GM19372 (cell line): Measurements from ENCODE around the gene PDE6C.

Source experiments
- ATAC-seq: cut with Tn5 transposase; IDR thresholded peaks from one replicate; pipeline ENCODE4 v1.9.1; 2021; ENCODE audit warnings: mild to moderate bottlenecking, low read depth, moderate library complexity; ENCODE audit not compliant: unreplicated experiment

PDE6C gene

DNA sequence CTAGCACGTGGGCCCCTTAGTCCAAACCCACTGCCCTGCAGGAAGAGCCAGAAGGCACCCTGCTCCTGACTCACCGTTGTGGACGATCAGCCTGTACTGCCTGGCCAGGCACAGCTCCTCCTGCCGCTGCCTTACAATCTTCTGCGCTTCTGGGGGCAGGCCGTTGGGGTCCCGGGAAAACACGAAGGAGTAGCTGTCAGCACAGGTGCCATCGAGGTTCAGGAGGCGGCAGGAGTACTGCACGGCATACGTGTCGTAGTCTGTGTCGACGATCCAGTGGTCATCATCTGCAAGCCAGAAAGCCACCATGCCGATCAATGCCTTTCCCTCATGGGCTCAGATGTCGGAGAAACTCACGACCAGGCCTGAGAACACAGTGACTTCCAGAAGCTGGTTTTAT, 18.6 kb upstream of the PDE6C start:
- ATAC-seq, result no peak

DNA sequence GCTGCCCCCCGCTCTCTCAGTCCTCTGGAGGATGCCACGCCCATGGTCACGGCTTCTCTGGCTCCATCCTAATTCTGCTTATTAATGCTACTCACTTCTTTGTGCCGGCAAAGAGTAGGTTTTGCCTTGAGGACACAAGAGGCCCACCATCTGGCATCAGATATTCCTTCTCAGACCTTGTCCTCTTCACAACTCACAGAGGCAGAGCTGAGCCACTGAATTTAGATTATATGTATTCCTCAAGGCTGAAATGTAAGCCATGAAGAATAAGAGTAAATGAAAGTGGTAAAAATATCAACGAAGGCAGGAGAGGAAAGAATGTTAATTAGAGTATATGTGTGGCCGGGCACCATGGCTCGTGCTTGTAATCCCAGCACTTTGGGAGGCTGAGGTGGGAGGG, 17.8 kb upstream of the PDE6C start:
- no peak for ATAC-seq

DNA sequence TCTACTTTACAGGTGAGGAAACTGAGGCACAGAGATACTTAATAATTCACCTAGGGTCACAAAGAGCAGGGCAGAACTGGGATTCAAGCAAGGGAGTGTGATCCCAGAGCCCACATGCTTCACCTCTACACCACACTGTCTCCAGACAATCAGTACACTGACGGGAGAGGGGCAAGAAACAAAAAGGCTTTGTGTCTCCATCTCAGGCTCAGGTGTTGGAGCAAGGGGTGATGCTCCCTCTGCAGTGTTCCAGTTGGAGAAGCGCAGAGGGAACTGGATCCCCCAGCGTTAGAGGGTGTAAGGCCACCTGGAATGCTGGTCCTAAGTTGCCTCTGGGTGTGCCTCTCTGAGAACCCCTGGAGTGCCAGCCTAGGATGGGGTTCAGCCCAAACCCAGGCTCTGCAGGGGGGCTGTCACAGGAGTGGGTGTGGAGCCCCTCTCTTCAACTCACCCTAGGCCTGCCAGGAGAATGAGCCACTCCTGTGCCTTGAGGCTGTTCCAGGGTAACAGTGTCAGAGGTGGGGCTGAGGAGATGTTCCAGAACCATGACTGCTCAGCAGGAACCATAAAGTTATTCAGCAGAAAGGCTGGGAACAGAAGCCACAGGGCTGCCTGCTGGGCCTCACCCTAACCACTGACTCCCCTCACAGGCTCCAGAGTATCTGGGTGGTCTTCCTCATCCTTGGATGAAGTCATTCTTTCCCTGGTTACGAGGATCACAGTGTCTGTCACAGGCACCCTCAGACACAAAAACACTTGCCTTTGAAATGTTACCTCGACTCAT, 16.8 kb upstream of the PDE6C start:
- ATAC-seq, result no peak

DNA sequence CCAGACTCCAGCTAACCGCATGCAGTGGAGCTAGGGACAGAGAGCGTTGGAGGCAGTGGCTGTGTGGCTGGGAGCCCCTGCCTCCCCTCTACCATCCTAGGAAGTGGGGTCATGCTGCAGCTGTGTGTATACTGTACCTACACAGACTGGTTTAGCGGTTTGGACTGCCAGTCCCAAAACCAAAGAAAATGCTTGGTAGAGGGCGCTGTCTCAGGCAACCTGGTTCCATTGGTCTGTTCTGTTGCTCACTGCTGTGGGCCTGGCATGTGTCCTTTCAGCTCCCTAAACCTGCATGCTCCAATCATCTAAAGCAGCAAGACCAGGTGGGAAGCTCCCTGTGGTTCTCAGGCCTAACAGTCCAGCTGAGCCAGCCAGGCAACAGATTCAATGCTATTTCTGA, 15.8 kb upstream of the PDE6C start:
- ATAC-seq, result no peak

DNA sequence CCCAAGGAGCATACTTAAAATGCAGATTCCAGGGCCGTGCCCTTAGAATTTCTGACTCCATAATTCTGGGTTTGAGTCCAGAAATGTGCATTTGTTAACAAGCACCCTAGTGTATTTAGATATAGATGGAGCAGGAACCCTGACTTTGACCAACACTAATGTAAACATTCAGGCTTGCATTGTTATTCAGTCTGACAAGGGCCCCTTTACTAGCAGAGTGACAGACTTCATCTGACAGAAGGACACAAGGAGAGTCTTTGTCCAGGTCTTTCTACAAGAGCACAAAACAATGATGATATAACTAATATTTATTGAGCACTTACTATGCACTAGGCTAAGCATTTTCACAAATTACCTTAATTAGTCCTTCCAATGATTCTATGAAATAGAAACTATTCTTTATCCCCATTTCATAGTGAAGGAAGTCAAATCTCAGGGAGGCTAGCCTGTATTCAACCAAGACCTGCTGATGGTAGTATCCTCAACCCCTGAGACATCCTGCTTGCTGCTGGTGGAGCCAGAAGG, 15.2 kb upstream of the PDE6C start:
- ATAC-seq, result no peak

DNA sequence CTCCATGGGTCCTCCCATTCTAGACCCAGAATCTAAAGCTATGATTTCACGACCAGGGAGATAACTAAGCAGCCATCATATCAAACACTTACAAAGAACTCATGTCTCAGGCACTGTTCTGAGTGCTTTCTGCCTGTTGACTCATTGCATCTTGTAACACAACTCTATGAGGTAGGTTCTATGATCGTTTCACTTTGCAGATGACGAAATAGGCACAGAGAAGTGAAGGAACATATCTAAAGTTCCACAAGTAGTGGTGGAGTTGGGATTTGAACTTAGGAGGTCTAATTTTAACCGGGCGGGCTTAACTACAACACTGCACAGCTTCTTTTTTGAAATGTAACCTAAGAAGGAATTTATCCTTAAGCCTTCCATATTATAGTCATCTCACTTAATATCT, 14.2 kb upstream of the PDE6C start:
- ATAC-seq, result no peak

DNA sequence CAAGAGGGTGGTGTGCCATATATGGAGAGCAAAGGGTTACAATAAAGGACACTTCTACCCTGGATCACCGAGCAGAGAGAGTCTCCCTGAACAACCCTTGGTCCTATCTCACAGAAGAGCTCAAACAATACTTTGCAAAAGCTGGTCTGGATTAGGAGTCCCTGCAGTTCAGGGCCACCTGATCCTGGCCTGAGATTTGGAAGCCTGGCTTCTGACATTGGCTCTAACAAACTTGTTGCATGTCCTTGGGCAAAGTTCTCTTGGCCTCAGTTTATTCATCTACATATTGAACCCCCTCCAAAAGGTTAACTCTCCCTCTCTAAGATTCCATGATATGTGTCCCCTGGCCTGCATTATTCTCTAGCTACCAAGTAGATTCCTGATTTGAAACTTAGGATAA, 13.0 kb upstream of the PDE6C start:
- ATAC-seq, result no peak

DNA sequence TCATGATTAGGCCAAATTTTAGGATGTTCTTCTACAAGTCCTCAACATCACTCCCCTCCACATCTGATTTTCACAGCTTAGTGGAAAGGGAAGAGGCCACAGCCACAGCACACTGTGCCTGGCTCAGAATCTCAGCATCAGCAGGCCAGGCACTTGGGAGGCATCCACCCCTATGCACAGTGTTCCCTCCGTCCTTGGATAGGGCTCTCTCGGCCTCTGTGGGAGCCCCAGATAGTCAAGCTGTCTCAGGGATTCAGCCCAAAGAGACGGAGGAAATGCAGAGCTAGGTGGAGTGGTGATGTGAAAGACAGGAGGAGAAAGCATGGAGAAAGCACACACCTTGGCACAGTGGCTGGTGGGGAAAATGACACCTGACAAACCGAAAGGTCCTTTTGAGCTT, 12.6 kb upstream of the PDE6C start:
- ATAC-seq, result no peak

DNA sequence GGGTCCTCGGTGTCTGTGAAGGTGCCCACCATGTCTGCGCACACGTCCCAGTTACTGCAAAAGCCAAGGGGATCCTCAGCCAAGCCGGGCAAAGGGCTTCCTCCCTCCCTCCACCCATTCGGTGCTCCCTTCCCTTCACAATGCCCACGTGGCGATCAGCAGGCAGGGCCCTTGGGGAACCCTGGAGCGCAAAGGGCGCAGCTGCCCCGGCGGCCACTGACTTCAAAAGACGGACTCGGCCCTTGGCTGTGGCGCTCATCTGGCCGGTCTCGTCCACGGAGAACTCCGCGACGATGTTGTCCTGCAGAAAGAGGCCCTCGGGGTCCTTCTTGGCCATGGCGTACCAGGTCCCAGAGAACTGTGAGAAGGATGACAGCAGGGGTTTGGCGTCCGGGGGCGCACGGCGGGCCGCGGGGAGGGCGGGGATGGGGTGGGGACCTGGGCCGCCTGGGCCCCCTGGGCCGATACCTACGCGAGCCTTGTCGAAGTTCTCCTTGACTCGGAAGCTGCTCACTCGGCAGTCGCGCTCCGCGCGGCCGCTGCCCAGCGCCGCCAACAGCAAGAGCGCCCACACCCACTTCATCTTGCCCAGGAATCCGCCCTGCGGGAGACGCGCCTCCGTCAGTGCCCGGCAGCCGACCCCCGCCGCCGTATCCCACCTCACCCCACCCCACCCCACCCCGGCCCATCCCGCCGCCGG, 11.7 kb upstream of the PDE6C start:
- ATAC-seq, result no peak

DNA sequence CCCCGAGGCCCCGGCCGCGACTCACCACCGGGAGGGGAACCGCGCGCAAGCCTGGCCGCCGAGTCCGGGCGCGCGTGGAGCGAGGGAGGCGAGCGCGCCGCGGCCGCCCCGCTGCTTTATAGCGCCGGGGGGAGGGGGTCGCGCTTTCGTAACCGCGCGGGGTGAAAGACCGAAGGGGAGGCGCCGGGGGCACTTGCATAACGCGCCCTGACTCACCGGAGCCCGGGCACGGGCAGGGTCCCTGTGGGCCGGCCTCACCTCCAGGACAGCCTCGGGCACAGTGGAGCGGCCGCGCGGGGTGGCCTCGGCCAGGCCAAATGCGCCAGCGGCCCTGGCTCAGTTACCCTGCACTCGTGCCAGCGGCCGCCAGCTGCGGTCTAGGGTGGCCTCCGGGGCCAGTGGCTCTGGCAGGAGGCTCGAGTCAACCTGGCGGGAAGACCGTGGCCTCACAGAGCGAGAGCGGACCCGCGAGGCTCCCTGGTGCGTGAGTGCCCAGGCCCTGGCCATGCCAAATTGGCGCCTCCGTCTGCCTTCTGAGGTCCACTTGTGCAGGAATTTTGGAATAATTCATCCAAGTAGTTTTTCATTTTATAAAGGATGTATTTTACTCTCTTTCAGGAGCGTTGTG, 11.1 kb upstream of the PDE6C start, which contains the start of gene RBP4:
TSS of gene RBP4 (minus strand) at position 90 of the 628 bp plus-strand sequence. CDS start 207 bp downstream, outside the sequence.
- ATAC-seq, result no peak

DNA sequence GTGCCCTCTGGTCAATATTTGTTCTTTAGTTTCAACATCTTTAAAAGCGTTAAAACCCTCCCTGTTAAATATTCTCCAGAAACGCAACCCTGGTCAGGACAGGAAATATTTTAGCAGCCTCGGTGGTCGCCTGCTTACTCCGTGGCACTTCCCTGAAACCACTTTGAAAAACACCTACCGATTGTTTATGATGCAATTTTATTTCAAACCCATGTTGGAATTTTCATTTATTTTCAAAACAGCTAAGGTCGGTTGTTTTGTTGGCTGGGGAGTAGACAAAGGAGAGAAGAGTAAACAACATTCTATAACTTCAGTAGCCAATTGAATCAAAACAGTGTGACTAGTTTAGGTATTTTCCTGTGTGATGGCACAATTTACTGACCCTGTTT, 10.6 kb upstream of the PDE6C start:
- no peak for ATAC-seq

DNA sequence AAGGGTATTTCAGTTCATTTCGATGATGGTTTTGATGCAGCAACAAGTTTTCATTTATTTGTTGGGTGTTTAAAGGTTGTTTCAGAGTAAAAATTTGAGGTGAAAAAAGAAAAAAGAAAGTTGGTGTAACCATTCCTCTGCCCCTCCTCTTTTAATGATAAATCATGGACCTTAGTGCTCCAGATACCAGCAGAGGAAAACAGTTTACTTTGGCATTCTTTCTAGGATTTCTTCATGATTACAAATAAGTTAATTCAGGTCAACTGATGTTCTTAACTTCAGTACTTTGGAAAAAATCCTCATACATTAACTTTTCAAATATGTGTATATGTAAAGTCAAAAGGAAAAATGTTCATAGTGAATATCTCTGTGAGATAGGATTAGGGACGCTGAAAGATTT, 9.3 kb upstream of the PDE6C start:
- no peak for ATAC-seq

DNA sequence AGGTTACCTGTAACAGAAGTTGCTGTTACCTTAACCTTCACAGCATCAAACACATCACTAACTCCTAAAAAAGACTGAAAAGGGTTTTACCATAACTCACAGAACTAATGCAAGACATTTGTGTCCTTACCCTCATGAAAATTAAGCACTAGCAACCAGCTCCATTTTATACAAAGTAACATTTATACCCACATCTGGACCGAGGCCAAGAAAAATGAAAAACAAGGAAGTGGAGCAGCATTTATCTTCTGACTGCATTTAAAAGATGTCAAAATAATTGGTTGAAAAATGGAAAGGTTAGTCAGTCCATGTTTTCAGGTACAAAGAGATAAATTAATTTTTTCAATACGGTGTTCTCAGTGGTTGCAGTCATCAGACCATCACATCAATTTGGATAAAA, 8.2 kb upstream of the PDE6C start:
- ATAC-seq, result no peak

DNA sequence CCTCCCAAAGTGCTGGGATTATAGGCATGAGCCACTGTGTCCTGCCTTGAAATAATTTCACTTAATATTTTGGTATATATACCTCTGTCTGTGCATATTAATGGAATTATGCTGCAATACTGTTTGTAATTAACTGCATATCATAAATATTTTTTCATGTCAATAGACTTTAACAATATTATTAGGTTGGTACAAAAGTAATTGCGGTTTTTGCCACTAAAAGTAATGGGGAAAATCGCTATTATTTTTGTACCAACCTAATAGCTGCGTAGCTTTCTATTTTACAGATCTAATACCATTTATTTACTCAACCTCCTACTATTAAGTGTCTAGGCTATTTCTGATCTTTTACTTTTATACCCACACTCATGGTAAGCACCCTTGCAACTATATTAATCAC, 3.9 kb upstream of the PDE6C start:
- no peak for ATAC-seq

DNA sequence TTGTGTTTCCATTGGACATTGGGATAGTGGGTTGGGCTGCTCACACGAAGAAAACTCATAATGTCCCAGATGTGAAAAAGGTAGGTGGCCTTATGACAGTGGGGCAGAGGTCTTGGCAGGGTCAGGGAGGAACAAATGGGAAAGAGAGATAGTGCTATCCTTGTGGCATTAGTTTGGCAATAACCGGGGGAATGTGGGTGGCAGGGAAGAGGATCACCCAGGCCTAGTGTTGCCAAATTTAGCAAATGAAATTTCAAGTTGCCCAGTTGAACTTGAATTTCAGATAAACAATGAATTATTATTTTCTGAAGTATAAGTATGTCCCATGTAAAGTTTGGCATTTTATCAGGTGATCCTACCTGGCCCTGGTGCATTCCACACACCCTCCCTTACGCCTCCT, 789 bp downstream of the PDE6C start:
- no peak for ATAC-seq

DNA sequence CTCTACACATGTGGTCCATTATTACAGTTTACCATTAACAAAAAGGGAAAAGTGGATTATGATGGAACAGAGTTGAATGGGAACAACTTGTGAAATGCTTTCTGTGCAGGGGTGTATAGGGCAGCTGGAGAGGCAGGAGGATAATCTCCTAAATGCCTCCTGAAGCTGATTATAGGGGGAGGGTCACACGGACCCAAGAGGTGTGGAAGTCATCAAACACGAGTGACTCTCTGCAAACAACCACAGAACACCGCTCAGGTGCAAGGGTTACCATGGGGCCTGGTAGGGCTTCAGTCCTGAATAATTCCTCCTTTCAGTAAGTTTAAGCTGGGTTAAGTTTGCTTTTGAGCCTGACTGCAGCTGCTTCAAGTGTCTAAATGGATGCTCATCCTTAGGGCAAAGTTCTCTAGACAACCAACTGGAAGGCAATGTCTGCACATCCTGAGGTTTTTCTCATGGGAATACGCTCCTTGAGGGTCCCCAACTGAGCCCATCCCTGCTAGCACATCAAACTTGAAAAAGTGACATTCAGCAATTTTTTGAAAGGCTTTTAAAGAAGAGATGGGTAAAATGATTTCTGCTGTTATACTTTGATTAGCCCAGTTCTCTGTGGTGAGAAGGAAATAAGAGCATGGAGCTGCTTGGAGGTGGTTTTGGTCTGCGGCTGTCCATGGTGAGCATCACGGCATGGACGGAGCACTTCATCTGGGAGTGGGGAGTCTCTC, 1.9 kb downstream of the PDE6C start:
- ATAC-seq, result no peak

DNA sequence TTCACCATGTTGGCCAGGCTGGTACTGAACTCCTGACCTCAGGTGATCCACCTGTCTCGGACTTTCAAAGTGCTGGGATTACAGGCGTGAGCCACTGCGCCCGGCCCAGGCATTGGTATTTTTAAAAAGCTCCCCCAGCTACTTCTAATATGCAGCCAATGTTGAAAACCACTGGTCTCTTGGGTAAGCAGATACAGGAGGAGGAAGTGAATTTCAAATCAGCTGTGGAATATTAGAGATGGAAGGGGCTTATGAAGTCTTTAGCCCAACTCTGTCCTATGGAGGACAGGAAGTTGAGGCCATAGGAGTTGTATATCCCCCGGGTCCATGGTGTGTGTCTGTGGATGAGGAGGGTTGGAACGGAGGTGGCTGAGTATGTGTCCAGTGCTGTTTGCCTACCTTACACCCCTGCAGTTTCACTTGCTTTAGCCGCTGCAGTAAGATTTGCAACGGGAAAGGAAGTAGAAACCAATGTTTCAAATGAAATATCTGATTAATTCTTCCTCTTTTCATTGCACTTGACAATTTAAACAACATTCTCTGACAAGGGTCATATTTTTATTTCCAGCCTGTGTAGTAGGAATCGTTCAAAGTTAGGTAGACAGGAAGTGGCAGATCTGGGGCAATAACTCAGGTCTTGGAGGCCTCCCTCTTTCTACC, 3.4 kb downstream of the PDE6C start:
- ATAC-seq, result no peak

DNA sequence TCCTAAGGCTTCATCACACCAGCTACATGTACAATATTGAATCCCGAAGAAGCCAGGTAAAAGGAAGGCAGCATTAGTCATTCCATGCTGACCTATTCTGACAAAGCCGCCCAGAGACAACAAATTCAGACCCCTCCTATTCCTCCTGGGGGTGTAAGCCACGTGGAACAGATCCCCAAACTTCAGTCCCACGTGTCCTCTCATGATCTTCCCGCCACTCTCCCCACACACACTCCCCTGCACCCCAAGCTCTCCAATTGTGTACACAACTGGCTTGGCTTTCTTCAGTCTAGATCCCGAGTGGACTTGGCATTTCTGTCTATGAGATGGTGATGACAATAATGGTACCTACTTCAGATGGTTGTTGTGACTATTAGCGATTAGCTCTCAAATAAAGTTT, 8.6 kb downstream of the PDE6C start:
- ATAC-seq, result no peak

DNA sequence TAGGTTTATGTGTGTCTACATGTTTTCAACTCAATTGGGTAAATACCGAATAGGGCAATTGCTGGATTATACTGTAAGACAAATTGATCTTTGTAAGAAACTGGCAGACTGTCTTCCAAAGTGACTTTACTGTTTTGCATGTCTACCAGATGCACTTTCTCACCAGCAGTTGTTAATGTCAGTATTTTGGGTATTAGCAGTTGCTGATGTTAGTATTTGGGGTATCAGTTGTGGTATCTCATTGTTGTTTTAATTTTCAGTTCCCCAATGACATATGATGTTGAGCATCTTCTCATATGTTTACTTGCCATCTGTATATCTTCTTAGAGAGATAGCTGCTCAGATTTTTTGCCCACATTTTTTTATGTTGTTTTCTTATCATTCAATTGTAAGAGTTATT, 10.6 kb downstream of the PDE6C start:
- ATAC-seq, result no peak

DNA sequence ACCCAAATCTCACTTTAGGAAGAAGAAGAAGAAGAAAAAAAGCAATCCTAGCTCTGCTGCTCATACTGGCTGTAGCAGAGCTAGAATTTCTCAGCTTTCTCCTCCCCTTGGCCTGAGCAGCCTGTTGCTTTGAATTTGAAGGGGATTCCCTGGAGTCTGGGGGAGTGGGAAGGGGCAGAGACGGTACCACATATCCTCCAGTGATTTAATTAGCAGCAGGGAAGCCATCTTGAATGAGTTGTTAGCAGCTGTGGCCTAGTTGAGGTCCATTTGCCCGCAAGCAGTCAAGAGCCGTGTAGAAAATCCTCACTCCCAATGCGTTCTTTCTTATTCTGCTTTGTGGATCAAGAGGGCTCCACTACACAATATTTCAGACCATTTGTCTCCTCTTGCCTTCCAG, 16.5 kb downstream of the PDE6C start:
- ATAC-seq, result no peak
